Spleen (tissue), 11 donors: ENCODE data around the gene LARP4. TPM values are rescaled to one million over a fixed set of nuclear protein-coding genes. Genes with fewer than 3 reads are reported as not detected.
"Not testable (repeated sequence)": the region's sequence is repeated elsewhere in the genome, so short reads cannot be mapped to it uniquely, and the experiment has no call there.

Experiments
- DNase-seq: peaks from one replicate; pipeline ENCODE4 v3.0.0-alpha.2; 2020
- H3K27ac ChIP-seq, 8 donors: fragments of 200-600 bp; sonication (generic) in 7 of 8; 1 replicate in 4 of 8; 2 replicates in 4 of 8; pipeline versions ENCODE4 v1.5.0 to v1.8.0; 2016 to 2021; ENCODE audit warnings: inconsistent platforms in 4 of 8, mild to moderate bottlenecking in 4 of 8, moderate library complexity in 1 of 8
- H3K27me3 ChIP-seq, 7 donors: fragments of 200-600 bp; sonication (generic) in 6 of 7; replicated peaks in 1 of 7; 1 replicate in 4 of 7; 2 replicates in 3 of 7; pipeline versions ENCODE4 v1.5.0 to v1.8.0; 2016 to 2021; ENCODE audit warnings: inconsistent platforms in 3 of 7, mild to moderate bottlenecking in 1 of 7
- H3K36me3 ChIP-seq, 6 donors: fragments of 200-600 bp; sonication (generic) in 5 of 6; 1 replicate in 4 of 6; 2 replicates in 2 of 6; pipeline versions ENCODE4 v1.5.0 to v1.8.0; 2016 to 2021; ENCODE audit warnings: inconsistent platforms in 2 of 6
- H3K4me1 ChIP-seq, 6 donors: fragments of 200-600 bp; sonication (generic) in 5 of 6; 1 replicate in 3 of 6; 2 replicates in 3 of 6; pipeline versions ENCODE4 v1.5.0 to v1.8.0; 2016 to 2021; ENCODE audit warnings: inconsistent platforms in 3 of 6
- H3K4me3 ChIP-seq, 8 donors: fragments of 200-600 bp; sonication (generic) in 7 of 8; 1 replicate in 4 of 8; 2 replicates in 4 of 8; pipeline versions ENCODE4 v1.5.0 to v1.8.0; 2016 to 2021; ENCODE audit warnings: inconsistent platforms in 4 of 8, mild to moderate bottlenecking in 4 of 8, moderate library complexity in 2 of 8
- H3K9me3 ChIP-seq, 8 donors: fragments of 200-600 bp; sonication (generic) in 7 of 8; 1 replicate in 4 of 8; 2 replicates in 4 of 8; pipeline versions ENCODE4 v1.5.0 to v1.8.0; 2016 to 2021; ENCODE audit warnings: inconsistent platforms in 4 of 8
- POLR2A ChIP-seq, 3 donors: fragments of 450-650 bp; IDR thresholded peaks; one replicate each; pipeline ENCODE4 v1.5.1; 2017; ENCODE audit warnings: antibody characterized with exemption in 3 of 3, mild to moderate bottlenecking in 1 of 3
- POLR2AphosphoS5 ChIP-seq, 3 donors: sonication (generic); formaldehyde crosslinking; IDR thresholded peaks; one replicate each; pipeline ENCODE4 v1.5.1; 2017; ENCODE audit warnings: antibody characterized with exemption in 3 of 3
- WGBS, 5 donors: extraction: QIAGEN DNeasy Blood & Tissue Kit in 3 of 5; methylation state at CpG; one replicate each; pipeline versions ENCODE4 v1.1.5 to v1.1.7; 2013 to 2018; 5-methylcytosine and 5-hydroxymethylcytosine counted together
- intact Hi-C: fragments of 100-400 bp; cut with DNase I; formaldehyde crosslinking; loops from one replicate; pipeline ENCODE4 v1.15.0; 2023; ENCODE audit warnings: low total_unique reads
- polyA plus RNA-seq, 3 donors: library from polyadenylated mRNA; stranded (reverse); fragments of 200-250 nt; gene quantifications; one replicate each; pipeline ENCODE4 v1.2.1, GENCODE V29; 2013
- total RNA-seq, 7 donors: library from RNA; depleted of rRNA in 3 of 7; stranded (reverse); fragments of >200 nt in 3 of 7; fragmentation: NEBNext Ultra II Directional in 4 of 7; extraction: Animal tissue kit (Norgen Biotek cat#: 25700) in 4 of 7; gene quantifications; one replicate each; pipeline versions ENCODE4 v1.1.0 to v1.2.1, GENCODE V29; 2016 to 2021
- TF ChIP-seq, protein P1 (sequence below), 11 experiments: fragments of 200-600 bp in 7 of 11; fragments of 450-650 bp in 4 of 11; sonication (generic) in 4 of 11; IDR thresholded peaks in 8 of 11; conservative IDR thresholded peaks in 3 of 11; 1 replicate in 7 of 11; 2 replicates in 4 of 11; pipeline versions ENCODE4 v1.4.0 to v1.8.0; 2016 to 2021; ENCODE audit warnings: antibody characterized with exemption in 11 of 11, inconsistent platforms in 4 of 11, mild to moderate bottlenecking in 1 of 11
- donor health status: healthy with polysubstance abuse.
- donor health status: DM: no; HTN: no; CAD: no; lungs with moderate emphysema.
- donor health status: DM: no; HTN: no; CAD: no.
- donor health status: Bipolar disorder and iron deficiency.
- donor health status: healthy.
- donor health status: DM: no; HTN: no; CAD: no.
- donor health status: DM: yes; HTN: yes; CAD: no.

Gene LARP4
- total and polyA plus RNA-seq, 10 donors, result 4.7 to 55.8 (median 46.0) TPM

DNA sequence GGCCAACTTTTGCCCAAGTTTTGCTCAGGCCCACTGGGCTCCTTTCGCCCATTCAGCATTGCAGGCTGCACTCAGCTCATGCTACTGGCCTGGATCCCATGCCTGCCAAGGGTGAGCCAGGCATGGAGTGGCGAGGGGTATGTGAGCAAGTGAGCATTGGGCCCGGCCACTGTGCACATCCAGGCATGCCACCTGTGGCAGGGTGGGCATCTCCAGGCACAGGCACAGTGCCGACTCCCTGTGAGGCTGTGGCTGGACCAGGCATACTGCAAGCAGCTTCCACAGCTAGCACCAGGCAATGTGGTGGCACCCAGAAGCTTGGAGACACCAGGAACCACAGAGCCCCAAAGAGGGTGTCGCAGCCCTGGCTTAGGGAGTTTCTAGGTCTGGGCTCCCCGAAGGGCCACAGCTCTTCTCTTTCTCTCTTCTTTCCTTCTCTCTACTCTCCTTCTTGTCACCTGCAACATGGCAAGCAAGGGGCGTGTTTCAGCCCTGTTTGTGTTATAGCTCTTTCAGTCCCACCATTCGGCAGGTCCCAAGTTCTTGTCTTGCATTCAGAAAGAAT, 19.8 kb upstream of the LARP4 start:
- no peak for TF ChIP-seq POLR2AphosphoS5 (IDR thresholded peaks at IDR 0.05)
- TF ChIP-seq POLR2A (IDR thresholded peaks at IDR 0.05), result no peak
- TF ChIP-seq, protein P1, sequence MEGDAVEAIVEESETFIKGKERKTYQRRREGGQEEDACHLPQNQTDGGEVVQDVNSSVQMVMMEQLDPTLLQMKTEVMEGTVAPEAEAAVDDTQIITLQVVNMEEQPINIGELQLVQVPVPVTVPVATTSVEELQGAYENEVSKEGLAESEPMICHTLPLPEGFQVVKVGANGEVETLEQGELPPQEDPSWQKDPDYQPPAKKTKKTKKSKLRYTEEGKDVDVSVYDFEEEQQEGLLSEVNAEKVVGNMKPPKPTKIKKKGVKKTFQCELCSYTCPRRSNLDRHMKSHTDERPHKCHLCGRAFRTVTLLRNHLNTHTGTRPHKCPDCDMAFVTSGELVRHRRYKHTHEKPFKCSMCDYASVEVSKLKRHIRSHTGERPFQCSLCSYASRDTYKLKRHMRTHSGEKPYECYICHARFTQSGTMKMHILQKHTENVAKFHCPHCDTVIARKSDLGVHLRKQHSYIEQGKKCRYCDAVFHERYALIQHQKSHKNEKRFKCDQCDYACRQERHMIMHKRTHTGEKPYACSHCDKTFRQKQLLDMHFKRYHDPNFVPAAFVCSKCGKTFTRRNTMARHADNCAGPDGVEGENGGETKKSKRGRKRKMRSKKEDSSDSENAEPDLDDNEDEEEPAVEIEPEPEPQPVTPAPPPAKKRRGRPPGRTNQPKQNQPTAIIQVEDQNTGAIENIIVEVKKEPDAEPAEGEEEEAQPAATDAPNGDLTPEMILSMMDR (IDR thresholded peaks at IDR 0.05 in 8 of 11, conservative IDR thresholded peaks at IDR 0.05 in 3 of 11), result no peak
- H3K4me3 ChIP-seq, result no peak overlapping the region
- intact Hi-C loops, result no loop called here
- H3K36me3 ChIP-seq, result no peaks in the 10 kb centered on the region
- no peaks in the 10 kb centered on the region for H3K9me3 ChIP-seq
- H3K27me3 ChIP-seq, result no peaks in the 10 kb centered on the region
- H3K4me1 ChIP-seq, result no peaks in the 10 kb centered on the region
- DNase-seq, result no peak
- WGBS, 5 donors, result 89 to 97% (median 94%) methylated on average over 6 to 8 of the region's 8 CpGs
- H3K27ac ChIP-seq, result no peak overlapping the region

DNA sequence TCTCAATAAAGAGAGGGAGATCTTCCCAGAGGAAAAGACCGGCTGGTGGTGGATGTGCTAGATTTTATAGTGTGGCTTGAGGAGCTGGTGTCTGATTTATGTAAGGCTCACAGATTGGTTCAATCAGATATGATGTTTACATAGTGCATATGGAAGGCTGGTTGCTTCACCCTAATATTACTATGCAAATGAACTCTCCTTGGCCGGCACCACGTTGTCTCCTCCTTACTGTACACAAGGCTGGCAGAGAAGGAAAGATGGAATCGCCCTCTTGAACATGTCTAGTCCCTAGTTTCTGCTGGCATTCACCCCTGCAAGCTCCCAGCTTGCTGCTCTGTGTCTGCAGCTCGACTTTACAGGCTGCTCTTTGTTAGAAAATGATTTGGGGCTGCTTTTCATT, 13.2 kb upstream of the LARP4 start:
- H3K36me3 ChIP-seq, result no peaks in the 10 kb centered on the region
- whole genome bisulfite sequencing, 5 donors, result 43 to 60% (median 49%) methylated on average over 5 of the region's 5 CpGs
- no peak for DNase-seq
- no peaks in the 10 kb centered on the region for H3K4me1 ChIP-seq
- TF ChIP-seq, protein P1 (IDR thresholded peaks at IDR 0.05 in 8 of 11, conservative IDR thresholded peaks at IDR 0.05 in 3 of 11), result no peak
- TF ChIP-seq POLR2AphosphoS5 (IDR thresholded peaks at IDR 0.05) (no peak), POLR2A (IDR thresholded peaks at IDR 0.05) (no peak)
- H3K4me3 ChIP-seq, result no peak overlapping the region
- intact Hi-C loops, result no loop called here
- H3K27me3 ChIP-seq, result no peaks in the 10 kb centered on the region
- H3K27ac ChIP-seq, result no peak overlapping the region
- no peaks in the 10 kb centered on the region for H3K9me3 ChIP-seq

DNA sequence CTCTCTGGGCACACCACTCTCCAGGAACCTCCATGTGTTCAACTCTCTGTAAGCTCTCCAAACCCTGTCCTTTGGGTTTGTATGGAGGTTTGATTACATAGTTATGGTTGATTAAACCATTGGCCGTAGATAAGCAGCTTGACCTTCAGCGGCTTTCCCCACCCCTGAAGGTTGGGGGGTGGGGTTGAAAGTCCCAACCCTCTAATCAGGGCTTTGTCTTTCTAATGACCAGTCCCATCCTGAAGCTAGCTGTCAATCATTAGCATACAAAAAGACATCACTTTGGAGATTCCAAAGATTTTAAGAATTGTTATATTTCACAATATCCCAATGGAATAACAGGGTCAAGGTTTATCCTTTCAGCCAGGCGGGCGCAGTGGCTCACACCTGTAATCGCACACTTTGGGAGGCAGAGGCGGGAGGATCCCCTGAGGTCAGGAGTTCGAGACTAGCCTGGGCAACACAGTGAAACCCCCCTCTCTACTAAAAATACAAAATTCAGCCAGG, 12.7 kb upstream of the LARP4 start:
- WGBS, 5 donors, result 76 to 83% (median 78%) methylated on average over 7 of the region's 7 CpGs
- no peak for DNase-seq
- H3K4me3 ChIP-seq, result no peak overlapping the region
- H3K27me3 ChIP-seq, result no peaks in the 10 kb centered on the region
- intact Hi-C loops, result no loop called here
- no peaks in the 10 kb centered on the region for H3K4me1 ChIP-seq
- no peaks in the 10 kb centered on the region for H3K9me3 ChIP-seq
- no peaks in the 10 kb centered on the region for H3K36me3 ChIP-seq
- no peak overlapping the region for H3K27ac ChIP-seq
- TF ChIP-seq POLR2A (IDR thresholded peaks at IDR 0.05), result no peak
- no peak for TF ChIP-seq POLR2AphosphoS5 (IDR thresholded peaks at IDR 0.05)
- TF ChIP-seq, protein P1 (IDR thresholded peaks at IDR 0.05 in 8 of 11, conservative IDR thresholded peaks at IDR 0.05 in 3 of 11), result no peak

DNA sequence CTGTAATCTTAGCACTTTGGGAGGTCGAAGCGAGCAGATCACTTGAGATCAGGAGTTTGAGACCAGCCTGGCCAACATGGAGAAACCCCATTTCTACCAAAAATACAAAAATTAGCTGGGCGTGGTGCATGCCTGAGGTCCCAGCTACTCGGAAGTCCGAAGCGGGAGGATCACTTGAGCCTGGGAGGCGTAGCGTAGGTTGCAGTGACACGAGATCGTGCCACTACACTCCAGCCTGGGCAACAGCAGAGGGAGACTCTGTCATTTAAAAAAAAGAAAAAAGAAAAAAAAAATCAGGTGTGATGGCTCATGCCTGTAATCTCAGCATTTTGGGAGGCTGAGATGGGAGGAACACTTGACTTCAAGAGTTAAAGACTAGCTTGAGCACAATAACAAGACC, 11.9 kb upstream of the LARP4 start:
- H3K36me3 ChIP-seq, H3K4me1 ChIP-seq, H3K27ac ChIP-seq, DNase-seq, H3K4me3 ChIP-seq, H3K27me3 ChIP-seq, intact Hi-C loops, H3K9me3 ChIP-seq: not testable (repeated sequence)
- WGBS, 5 donors, result 88 to 95% (median 91%) methylated on average over 10 of the region's 10 CpGs
